Measurements from ENCODE around the gene NCAM2. TPM values are rescaled to one million over a fixed set of nuclear protein-coding genes. Genes with fewer than 3 reads are reported as not detected.
A peak's percentile ranks its signal among the peaks of the same experiment; 100 is the strongest.

NCAM2 gene
- polyA plus RNA-seq (ENCODE audit: insufficient read depth in 1 of 5, insufficient read length in 5 of 5, low replicate concordance in 1 of 5) = 1 to 10 TPM; 1.8 to 6.7 (median 4.4) TPM
- long read RNA-seq, donor 1, full-length matches to known transcripts = 1 of 1 reads
- long read RNA-seq, donor 1, partial matches to known transcripts = 0 of 1 reads
- long read RNA-seq, donor 1, other reads (novel, unspliced or antisense) = 0 of 1 reads
- long read RNA-seq, donor 2 = 0 reads
- long read RNA-seq, donor 3, full-length matches to known transcripts = 1 of 1 reads
- long read RNA-seq, donor 3, partial matches to known transcripts = 0 of 1 reads
- long read RNA-seq, donor 3, other reads (novel, unspliced or antisense) = 0 of 1 reads
- long read RNA-seq, donor 4 = 0 reads
- long read RNA-seq, donor 5 = 0 reads
- long read RNA-seq, donor 6 = 0 reads
- long read RNA-seq, donor 7 = 0 reads
- long read RNA-seq, donor 8 = 0 reads

GRCh38 chr21:20997636-20998455, at the start of gene NCAM2:
Gene NCAM2 (plus strand): TSS chr21:20998409.
- peak; percentile 62 to 82 for DNase-seq

DNA sequence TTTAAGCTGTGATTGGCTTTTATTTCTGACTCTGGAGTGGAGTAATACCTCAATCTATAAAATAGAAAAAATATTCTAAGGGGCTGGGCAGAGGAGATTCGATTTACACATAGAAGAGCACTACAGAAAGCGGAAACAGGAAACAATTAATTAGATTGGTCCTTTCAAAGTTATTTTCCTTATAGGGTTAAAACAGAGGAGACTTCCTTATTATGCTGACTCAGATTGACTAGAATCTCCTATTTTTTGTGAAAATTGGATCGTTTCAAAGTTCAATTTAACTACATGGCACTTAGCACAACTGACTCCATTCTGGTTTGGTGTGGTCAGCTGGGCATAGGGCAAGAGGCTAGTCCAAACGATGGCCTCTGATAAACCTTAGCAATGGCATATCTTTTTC, 48.3 kb upstream of the NCAM2 start:
- no peak for DNase-seq

- no peak for DNase-seq
These were observed 32.4 kb upstream of the NCAM2 start for GRCh38 chr21:20965816-20966215.

- no peak for DNase-seq
These were observed 29.8 kb upstream of the NCAM2 start for GRCh38 chr21:20968391-20968790.

GRCh38 chr21:20970691-20971090, 27.5 kb upstream of the NCAM2 start:
- DNase-seq = no peak

DNA sequence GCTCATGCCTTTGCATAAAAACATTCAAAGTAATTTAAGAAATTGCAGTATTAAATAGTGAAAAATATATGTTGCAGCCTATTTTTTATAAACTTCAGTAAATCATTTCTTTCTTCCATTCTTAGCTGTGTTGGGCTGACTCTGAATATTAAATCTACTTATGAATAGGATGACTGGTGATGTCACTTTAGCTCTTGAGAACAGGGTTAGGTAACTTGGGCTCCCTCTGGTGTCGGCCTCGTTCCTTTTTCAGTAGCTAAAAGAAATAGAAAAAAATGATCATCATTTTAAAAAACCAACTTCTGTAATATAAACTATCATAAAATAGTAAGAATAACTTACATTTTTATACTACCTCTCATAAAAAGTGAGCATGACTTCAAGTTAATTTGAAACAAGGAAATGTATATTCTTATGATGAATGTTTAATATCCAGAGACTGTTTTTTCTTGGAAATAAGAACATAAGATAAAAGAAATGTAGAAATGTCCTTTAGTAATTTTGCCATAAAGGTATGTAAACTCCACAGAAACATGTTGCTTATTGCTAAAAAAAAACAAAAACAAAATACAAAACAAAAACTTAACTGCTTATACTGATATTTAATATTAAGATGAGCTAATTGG, 26.8 kb upstream of the NCAM2 start:
- DNase-seq = peak; percentile 29 to 40

DNA sequence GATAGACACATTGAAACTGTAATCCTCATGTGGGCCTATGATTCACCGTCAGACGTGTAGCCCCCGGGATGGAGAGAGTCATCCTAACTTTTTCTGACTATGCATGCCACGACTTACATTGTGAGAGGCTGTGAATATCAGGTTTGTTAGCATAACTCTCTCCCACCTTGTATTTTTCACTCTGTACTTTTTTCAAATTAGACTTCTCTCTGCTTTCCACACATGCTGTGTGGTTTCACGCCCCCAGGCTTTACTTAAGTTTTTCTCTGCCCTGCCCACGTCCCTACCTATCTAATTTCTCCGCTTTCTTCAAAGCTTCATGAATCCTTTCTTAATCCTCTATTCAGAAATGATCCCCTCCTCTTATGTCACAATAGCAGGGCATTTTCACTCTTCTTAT, 3.4 kb upstream of the NCAM2 start:
- DNase-seq = no peak

- DNase-seq = no peak
These were observed 1.5 kb upstream of the NCAM2 start for GRCh38 chr21:20996421-20997310.

GRCh38 chr21:20997311-20997635, 936 bp upstream of the NCAM2 start:
- no peak for DNase-seq

- DNase-seq = no peak
These were observed 214 bp downstream of the NCAM2 start for GRCh38 chr21:20998456-20998789.

DNA sequence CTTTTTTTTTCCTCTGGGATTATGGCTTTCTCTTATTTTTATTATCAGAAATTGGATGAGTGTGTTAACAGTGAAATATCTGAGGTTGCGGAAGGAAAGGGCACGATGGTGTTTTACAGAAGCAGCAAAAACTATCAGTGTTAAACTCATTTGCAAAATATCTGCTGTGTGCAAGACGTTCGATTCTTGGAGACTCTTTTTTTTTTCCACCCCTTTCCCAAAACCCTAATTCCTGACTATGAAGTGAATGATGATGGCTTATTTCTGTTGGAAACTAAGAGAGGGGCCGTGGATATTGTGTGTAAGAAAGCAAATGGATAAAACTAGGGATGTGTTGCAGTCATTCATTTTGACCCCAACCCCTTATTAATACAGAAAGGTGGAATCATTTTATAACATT, 677 bp downstream of the NCAM2 start:
- DNase-seq = no peak

DNA sequence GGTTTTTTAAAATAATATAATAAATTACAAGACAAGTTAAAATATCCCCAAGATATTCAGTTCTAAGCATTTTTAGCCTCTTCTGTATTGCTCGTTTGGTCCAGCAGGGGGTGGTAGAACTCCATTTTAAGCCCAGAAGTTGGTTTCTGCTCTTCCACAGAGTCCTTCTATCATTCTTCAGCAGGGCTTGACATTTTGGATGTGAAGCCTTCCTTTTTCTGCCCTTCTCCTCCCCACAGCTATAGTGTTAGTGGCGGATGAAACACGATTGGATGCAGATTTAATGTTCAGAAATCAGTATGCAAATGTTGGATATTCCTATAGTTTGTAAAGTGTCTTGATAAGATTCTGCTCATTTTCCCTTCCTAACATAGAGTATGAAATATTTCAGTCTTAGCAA, 1.4 kb downstream of the NCAM2 start:
- DNase-seq = peak; percentile 34 to 48

GRCh38 chr21:21000591-21001175, 2.5 kb downstream of the NCAM2 start:
- DNase-seq = no peak

GRCh38 chr21:21001591-21002100, 3.4 kb downstream of the NCAM2 start:
- no peak for DNase-seq

GRCh38 chr21:21002153-21002552, 3.9 kb downstream of the NCAM2 start:
- DNase-seq = no peak

DNA sequence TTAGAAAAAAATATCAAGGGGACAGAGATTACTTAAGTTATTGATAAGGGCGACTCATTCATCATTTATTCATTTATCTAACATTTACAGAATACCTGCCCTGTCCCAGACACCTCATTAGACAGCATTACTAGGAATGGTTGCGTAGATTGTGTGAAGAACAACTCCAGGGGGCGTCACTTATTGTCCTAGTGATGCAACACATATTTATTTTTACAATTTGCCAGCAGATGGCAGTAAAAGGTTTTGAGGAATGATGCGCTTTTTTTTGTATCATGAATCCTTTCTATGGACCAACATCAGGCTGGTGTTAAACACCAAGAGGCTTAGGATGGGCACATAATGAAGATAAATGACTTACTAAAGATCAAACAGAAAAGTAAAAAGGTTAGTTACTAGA, 5.5 kb downstream of the NCAM2 start:
- no peak for DNase-seq

DNA sequence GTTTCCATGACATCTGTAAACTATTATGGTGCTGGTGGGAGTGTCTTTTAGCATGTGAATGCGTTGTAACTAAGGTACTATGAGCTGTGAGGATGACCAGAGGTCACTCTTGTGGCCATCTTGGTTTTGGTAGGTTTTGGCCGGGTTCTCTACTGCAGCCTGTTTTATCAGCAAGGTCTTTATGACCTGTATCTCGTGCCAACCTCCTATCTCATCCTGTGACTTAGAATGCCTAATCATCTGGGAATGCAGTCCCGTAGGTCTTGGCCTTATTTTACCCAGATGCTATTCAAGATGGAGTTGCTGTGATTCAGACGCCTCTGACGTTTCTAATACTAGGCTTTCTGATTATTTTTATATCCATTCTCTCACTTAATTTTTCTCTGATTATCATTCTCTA, 9.4 kb downstream of the NCAM2 start:
- DNase-seq = no peak

- DNase-seq = no peak
These were observed 12.0 kb downstream of the NCAM2 start for GRCh38 chr21:21010228-21010627.

DNA sequence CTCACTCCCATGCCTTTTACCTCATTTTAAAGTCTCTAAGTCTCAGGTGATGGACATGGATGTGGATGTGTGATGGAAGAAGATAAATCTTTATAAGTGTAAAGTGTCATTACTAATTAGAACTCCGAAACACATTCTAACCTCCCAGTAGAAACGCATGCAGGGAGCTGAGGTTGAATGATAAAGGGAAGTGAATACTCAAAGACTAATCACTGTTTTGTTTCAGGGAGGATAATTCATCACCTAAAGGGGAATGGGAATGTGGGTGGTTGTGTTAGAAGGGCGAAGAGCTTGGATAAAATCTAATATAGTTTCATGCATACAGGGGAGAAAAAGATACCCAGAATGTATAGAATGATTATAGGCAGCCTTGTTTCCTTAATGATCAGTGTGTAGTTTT, 12.5 kb downstream of the NCAM2 start:
- DNase-seq = no peak

DNA sequence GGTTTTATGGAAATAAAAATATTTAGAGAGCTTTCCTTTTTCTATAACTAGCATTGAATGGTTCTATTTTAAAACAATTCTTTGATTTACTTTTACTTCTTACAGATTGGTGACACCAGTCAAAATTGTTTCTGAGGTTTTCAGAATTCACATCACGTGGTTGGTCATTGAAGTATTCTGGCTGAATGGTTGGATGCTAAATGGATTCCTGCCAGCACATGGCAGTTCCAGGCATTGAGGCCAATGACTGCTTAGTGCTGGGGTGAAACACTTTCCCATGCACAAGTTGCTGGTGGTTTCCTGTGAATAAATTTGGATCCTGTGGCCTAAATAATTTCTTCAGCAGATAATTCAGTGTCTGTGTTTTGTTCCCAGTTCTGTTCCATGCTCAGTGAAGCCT, 20.6 kb downstream of the NCAM2 start:
- DNase-seq = no peak

DNA sequence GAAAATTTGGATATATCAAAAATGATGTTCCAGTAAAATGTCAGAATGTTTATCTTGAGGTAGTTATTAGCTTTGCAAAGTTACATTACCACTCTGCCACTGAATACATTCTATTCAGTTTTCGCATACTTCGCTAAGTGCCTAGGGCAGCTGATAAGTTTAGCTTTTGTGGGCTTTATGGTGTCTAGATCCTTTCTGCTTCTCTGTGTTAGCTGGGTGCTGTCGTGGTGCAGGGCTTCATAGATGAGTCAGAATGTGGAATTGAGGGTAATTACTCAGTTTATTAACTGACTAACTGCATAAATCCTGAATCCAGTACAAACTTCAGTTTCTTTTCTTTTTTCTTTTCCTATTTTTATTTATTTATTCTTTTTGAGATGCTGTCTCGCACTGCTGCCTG, 21.5 kb downstream of the NCAM2 start:
- DNase-seq = no peak
